HepG2 (cell line): ENCODE data around the gene LDLRAP1. TPM values are rescaled to one million over a fixed set of nuclear protein-coding genes. Genes with fewer than 3 reads are reported as not detected.

Experiments
- ATAC-seq: fragments of 200-7000 bp; cut with Tn5 transposase; 3 replicates; pipeline ENCODE4 v1.9.1; 2020; ENCODE audit warnings: mild to moderate bottlenecking, moderate library complexity
- BruUV-seq: library from RNA; stranded (reverse); fragments of 400-500 nt; replicated peaks from 2 replicates; lab custom pipeline; 2021; lab: Mats Ljungman, UMichigan
- CTCF ChIA-PET: fragments of 300-600 bp; formaldehyde crosslinking; extraction: SDS; loops from one replicate; lab custom pipeline; 2021; ENCODE audit warnings: low total read pairs, inconsistent platforms, low intra/inter-chr PET ratio; lab: Yijun Ruan, JAX
- POLR2A ChIA-PET: fragments of 350-600 bp; sonication (Branson Sonifier 250); formaldehyde crosslinking; loops from one replicate; lab custom pipeline; 2020; ENCODE audit warnings: antibody characterized with exemption, inconsistent platforms; lab: Yijun Ruan, JAX
- DNase-seq: peaks from one replicate; pipeline ENCODE4 v3.0.0-alpha.2; 2015; ENCODE audit warnings: low spot score
- FAIRE-seq: peaks from 3 replicates; lab custom pipeline; 2011; peaks lifted over from hg19 to GRCh38; lab: Jason Lieb, UNC
- H2AFZ ChIP-seq: one replicate; pipeline ENCODE4 v1.6.1; 2011; ENCODE audit warnings: low read length, inconsistent platforms
- H3K27ac ChIP-seq: fragments of 300-600 bp; 3 replicates; pipeline ENCODE4 v1.8.0; 2011; ENCODE audit warnings: mixed run types, mild to moderate bottlenecking, mixed read lengths, low read length, inconsistent platforms; ENCODE audit not compliant: insufficient read depth; ENCODE audit errors: extremely low read length
- H3K27me3 ChIP-seq, 2 experiments: fragments of 200-600 bp in 1 of 2; 2 replicates in 1 of 2; 3 replicates in 1 of 2; pipeline versions ENCODE4 v1.6.0 to v1.8.0; 2011; ENCODE audit warnings: low read length in 2 of 2, mild to moderate bottlenecking in 2 of 2, moderate library complexity in 2 of 2, inconsistent platforms in 1 of 2; ENCODE audit not compliant: insufficient read depth in 2 of 2, control insufficient read depth in 1 of 2
- H3K36me3 ChIP-seq, 2 experiments: fragments of 200-600 bp in 1 of 2; replicated peaks in 1 of 2; 2 replicates in 1 of 2; 3 replicates in 1 of 2; pipeline versions ENCODE4 v1.5.1 to v1.8.0; 2011; ENCODE audit warnings: low read length in 2 of 2, inconsistent platforms in 1 of 2; ENCODE audit not compliant: insufficient read depth in 2 of 2, control insufficient read depth in 1 of 2
- H3K4me1 ChIP-seq: 2 replicates; pipeline ENCODE4 v1.5.1; 2012; ENCODE audit warnings: low read length, inconsistent platforms; ENCODE audit not compliant: insufficient read depth
- H3K4me2 ChIP-seq: 2 replicates; pipeline ENCODE4 v1.6.0; 2011; ENCODE audit warnings: low read depth, low read length, inconsistent platforms
- H3K4me3 ChIP-seq, 3 experiments: fragments of 200-600 bp in 1 of 3; sonication (generic), shearing (Covaris generic) in 1 of 3; replicated peaks in 1 of 3; 2 replicates each; pipeline ENCODE4 v1.5.1; 2011 to 2016; ENCODE audit warnings: low read length in 3 of 3, inconsistent platforms in 2 of 3, low read depth in 2 of 3, mild to moderate bottlenecking in 2 of 3, control low read depth in 1 of 3, mixed read lengths in 1 of 3; ENCODE audit not compliant: insufficient read depth in 1 of 3
- H3K79me2 ChIP-seq: one replicate; pipeline ENCODE4 v1.6.1; 2011; ENCODE audit warnings: low read length, inconsistent platforms; ENCODE audit not compliant: insufficient read depth
- H3K9ac ChIP-seq: 2 replicates; pipeline ENCODE4 v1.6.0; 2011; ENCODE audit warnings: mild to moderate bottlenecking, low read depth, low read length, inconsistent platforms; ENCODE audit not compliant: insufficient read depth
- H3K9me3 ChIP-seq: 2 replicates; pipeline ENCODE4 v1.5.1; 2012; ENCODE audit warnings: mild to moderate bottlenecking, low read length
- H4K20me1 ChIP-seq: 2 replicates; pipeline ENCODE4 v1.6.0; 2011; ENCODE audit warnings: inconsistent platforms, mild to moderate bottlenecking, low read length, moderate library complexity; ENCODE audit not compliant: insufficient read depth
- BORCS8-MEF2B ChIP-seq: sonication (generic); formaldehyde crosslinking; IDR thresholded peaks from 2 replicates; pipeline ENCODE4 v1.8.0; 2022; ENCODE audit warnings: mild to moderate bottlenecking, missing genetic modification reagents
- GATAD2A ChIP-seq: IDR thresholded peaks from 2 replicates; pipeline ENCODE4 v1.6.1; 2016
- KLF9 ChIP-seq: IDR thresholded peaks from 2 replicates; pipeline ENCODE4 v1.6.1; 2016; ENCODE audit warnings: low read depth
- PLRG1 ChIP-seq: fragments of 450-650 bp; conservative IDR thresholded peaks from 2 replicates; pipeline ENCODE4 v1.6.1; 2016
- POLR2G ChIP-seq: fragments of 200-400 bp; formaldehyde crosslinking; IDR thresholded peaks from 2 replicates; pipeline ENCODE4 v1.6.1; 2018; ENCODE audit warnings: mild to moderate bottlenecking, low read depth, low read length, moderate library complexity
- REPIN1 ChIP-seq: sonication (generic); formaldehyde crosslinking; IDR thresholded peaks from 2 replicates; pipeline ENCODE4 v1.8.0; 2022; ENCODE audit warnings: missing genetic modification reagents, low read depth, mild to moderate bottlenecking, borderline replicate concordance
- RFXAP ChIP-seq: sonication (generic); formaldehyde crosslinking; IDR thresholded peaks from 2 replicates; pipeline ENCODE4 v1.4.0; 2020; ENCODE audit warnings: missing genetic modification reagents, borderline replicate concordance
- RXRA ChIP-seq: sonication (generic); formaldehyde crosslinking; IDR thresholded peaks from 2 replicates; pipeline ENCODE4 v1.5.1; 2020; ENCODE audit warnings: missing genetic modification reagents
- SPEN ChIP-seq: sonication (generic); formaldehyde crosslinking; IDR thresholded peaks from 2 replicates; pipeline ENCODE4 v1.5.1; 2020; ENCODE audit warnings: low read depth, mild to moderate bottlenecking, missing genetic modification reagents
- THAP11 ChIP-seq: IDR thresholded peaks from 2 replicates; pipeline ENCODE4 v1.6.1; 2016; ENCODE audit warnings: missing biosample characterization, missing genetic modification reagents
- ZNF567 ChIP-seq: sonication (generic); formaldehyde crosslinking; IDR thresholded peaks from 2 replicates; pipeline ENCODE4 v1.8.1; 2023; ENCODE audit warnings: mild to moderate bottlenecking, missing genetic modification reagents, borderline replicate concordance
- WGBS: methylation state at CpG from one replicate; pipeline ENCODE4 v1.1.6; 2017; ENCODE audit warnings: low lambda C conversion rate; 5-methylcytosine and 5-hydroxymethylcytosine counted together
- in situ Hi-C: cut with HindIII; loops from 2 replicates; pipeline ENCODE4 v1.10.0; 2017; ENCODE audit warnings: low pct_unique_long_range_greater_than_20kb; ENCODE audit not compliant: extremely low pct_ligation_motif_present
- intact Hi-C: fragments of 100-400 bp; cut with micrococcal nuclease; formaldehyde crosslinking; loops from one replicate; pipeline ENCODE4 v1.10.0; 2022; ENCODE audit not compliant: unreplicated experiment
- polyA plus RNA-seq, 8 experiments: library from polyadenylated mRNA; depleted of rRNA in 3 of 8; stranded (reverse) in 7 of 8; unstranded in 1 of 8; fragments of >200 nt; fragmentation: Illumina TruSeq in 4 of 8; extraction: Trizol in 4 of 8; gene quantifications; 2 replicates each; pipeline versions ENCODE4 v1.2.1 to v1.2.3, GENCODE V29; 2011 to 2016; ENCODE audit warnings: low read depth in 4 of 8, missing spikeins in 1 of 8, mixed read lengths in 1 of 8; ENCODE audit not compliant: insufficient read depth in 1 of 8
- total RNA-seq, 5 experiments: library from RNA; depleted of rRNA; stranded (reverse); fragments of >200 nt; fragmentation: Illumina TruSeq; extraction: Trizol; gene quantifications; 2 replicates each; pipeline ENCODE4 v1.2.3, GENCODE V29; 2016; ENCODE audit warnings: low read depth in 1 of 5
- TF ChIP-seq, protein P1 (sequence below): sonication (generic); formaldehyde crosslinking; IDR thresholded peaks from 2 replicates; pipeline ENCODE4 v1.4.0; 2020; ENCODE audit warnings: missing genetic modification reagents, low read depth, mild to moderate bottlenecking, borderline replicate concordance
- TF ChIP-seq, protein P2 (sequence below): sonication (generic); formaldehyde crosslinking; IDR thresholded peaks from 2 replicates; pipeline ENCODE4 v1.4.0; 2020; ENCODE audit warnings: missing genetic modification reagents, borderline replicate concordance

Gene LDLRAP1
- total and polyA plus RNA-seq, 2 of the 13 experiments (the other 11 are each of a cell fraction or from before 2014, with no cell fraction given): 7.2 to 12.1 TPM

DNA sequence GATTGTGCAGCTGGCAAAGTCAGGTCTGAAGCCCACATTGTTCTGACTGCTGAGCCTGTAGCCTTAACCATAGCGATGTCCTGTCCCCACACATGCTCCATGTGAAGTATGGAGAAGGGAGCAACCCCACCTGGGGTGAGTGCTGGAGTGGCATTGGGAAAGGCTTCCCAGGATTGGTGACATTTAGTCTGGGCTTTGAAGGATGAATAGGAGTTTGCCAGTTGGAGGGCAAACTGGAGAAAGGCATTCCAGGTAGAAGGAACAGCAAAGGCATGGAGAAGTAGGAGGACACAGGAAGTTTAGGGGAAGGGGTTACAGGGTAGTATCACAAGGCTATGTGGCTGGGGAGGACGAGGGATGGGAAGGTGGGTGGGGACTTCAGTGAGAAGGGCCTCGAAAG, 7.3 kb upstream of the LDLRAP1 start:
- Histone ChIP-seq H3K36me3 (no peaks in the 10 kb centered on the region), H4K20me1 (no peaks in the 10 kb centered on the region), H3K4me2 (no peak overlapping the region), H3K79me2 (no peaks in the 10 kb centered on the region), H2AFZ (no peak overlapping the region), H3K9ac (no peak overlapping the region), H3K27ac (no peak overlapping the region), H3K27me3 (peaks cover 4 to 23% of the 10 kb centered on the region in 2 experiments), H3K9me3 (no peaks in the 10 kb centered on the region), H3K4me3 (no peak overlapping the region)
- in situ Hi-C loops: no loop called here
- BruUV-seq: no TSS peak
- POLR2A ChIA-PET: no interaction called here
- intact Hi-C loops: no loop called here
- FAIRE-seq: no peak
- no peak for ATAC-seq
- no peak for TF ChIP-seq POLR2G
- TF ChIP-seq, protein P1, sequence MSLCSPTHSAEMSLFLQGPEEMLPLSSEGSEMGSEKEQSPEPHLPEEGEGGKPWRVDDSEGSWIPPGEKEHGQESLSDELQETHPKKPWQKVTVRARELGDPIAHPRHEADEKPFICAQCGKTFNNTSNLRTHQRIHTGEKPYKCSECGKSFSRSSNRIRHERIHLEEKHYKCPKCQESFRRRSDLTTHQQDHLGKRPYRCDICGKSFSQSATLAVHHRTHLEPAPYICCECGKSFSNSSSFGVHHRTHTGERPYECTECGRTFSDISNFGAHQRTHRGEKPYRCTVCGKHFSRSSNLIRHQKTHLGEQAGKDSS (CRISPR knock-in tag): no peak
- no peak for TF ChIP-seq KLF9 (CRISPR knock-in tag)
- no peak for TF ChIP-seq RXRA
- no peak for TF ChIP-seq ZNF567
- no peak for TF ChIP-seq PLRG1
- TF ChIP-seq, protein P2, sequence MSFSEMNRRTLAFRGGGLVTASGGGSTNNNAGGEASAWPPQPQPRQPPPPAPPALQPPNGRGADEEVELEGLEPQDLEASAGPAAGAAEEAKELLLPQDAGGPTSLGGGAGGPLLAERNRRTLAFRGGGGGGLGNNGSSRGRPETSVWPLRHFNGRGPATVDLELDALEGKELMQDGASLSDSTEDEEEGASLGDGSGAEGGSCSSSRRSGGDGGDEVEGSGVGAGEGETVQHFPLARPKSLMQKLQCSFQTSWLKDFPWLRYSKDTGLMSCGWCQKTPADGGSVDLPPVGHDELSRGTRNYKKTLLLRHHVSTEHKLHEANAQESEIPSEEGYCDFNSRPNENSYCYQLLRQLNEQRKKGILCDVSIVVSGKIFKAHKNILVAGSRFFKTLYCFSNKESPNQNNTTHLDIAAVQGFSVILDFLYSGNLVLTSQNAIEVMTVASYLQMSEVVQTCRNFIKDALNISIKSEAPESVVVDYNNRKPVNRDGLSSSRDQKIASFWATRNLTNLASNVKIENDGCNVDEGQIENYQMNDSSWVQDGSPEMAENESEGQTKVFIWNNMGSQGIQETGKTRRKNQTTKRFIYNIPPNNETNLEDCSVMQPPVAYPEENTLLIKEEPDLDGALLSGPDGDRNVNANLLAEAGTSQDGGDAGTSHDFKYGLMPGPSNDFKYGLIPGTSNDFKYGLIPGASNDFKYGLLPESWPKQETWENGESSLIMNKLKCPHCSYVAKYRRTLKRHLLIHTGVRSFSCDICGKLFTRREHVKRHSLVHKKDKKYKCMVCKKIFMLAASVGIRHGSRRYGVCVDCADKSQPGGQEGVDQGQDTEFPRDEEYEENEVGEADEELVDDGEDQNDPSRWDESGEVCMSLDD (CRISPR knock-in tag): no peak
- TF ChIP-seq THAP11: no peak
- TF ChIP-seq RFXAP (CRISPR knock-in tag): no peak
- TF ChIP-seq SPEN: no peak
- no peak for TF ChIP-seq GATAD2A (CRISPR knock-in tag)
- TF ChIP-seq BORCS8-MEF2B (CRISPR knock-in tag): no peak
- TF ChIP-seq REPIN1 (CRISPR knock-in tag): no peak
- TF ChIP-seq, all 625 proteins: peak for 0
- CTCF ChIA-PET: no interaction called here
- peaks cover 17% of the 10 kb centered on the region for H3K4me1 ChIP-seq
- no peak for DNase-seq
- 23% methylated on average over 3 of the region's 3 CpGs for WGBS
